SJSA1 (cell line): ENCODE data around the gene XAF1. TPM values are rescaled to one million over a fixed set of nuclear protein-coding genes. Genes with fewer than 3 reads are reported as not detected.
A peak's percentile ranks its signal among the peaks of the same experiment; 100 is the strongest.
"Not testable (repeated sequence)": the region's sequence is repeated elsewhere in the genome, so short reads cannot be mapped to it uniquely, and the experiment has no call there.

ENCODE experiments used
- DNase-seq, 2 experiments: peaks; one replicate each; pipeline ENCODE4 v3.0.0-alpha.2; 2015 to 2020; ENCODE audit warnings: low spot score in 2 of 2, low read depth in 1 of 2
- H3K27ac ChIP-seq: fragments of 250-450 bp; sonication (Bioruptor Pico); 2 replicates; pipeline ENCODE4 v1.5.1; 2020; ENCODE audit warnings: mild to moderate bottlenecking, moderate library complexity
- H3K27me3 ChIP-seq: fragments of 250-450 bp; sonication (Bioruptor Pico); replicated peaks from 2 replicates; pipeline ENCODE4 v1.5.1; 2020; ENCODE audit warnings: mild to moderate bottlenecking, moderate library complexity
- H3K36me3 ChIP-seq: fragments of 250-450 bp; sonication (Bioruptor Pico); 2 replicates; pipeline ENCODE4 v1.5.1; 2020; ENCODE audit warnings: mild to moderate bottlenecking
- H3K4me1 ChIP-seq: fragments of 250-450 bp; sonication (Bioruptor Pico); replicated peaks from 2 replicates; pipeline ENCODE4 v1.6.1; 2021; ENCODE audit warnings: mild to moderate bottlenecking
- H3K4me3 ChIP-seq: fragments of 250-450 bp; sonication (Bioruptor Pico); 2 replicates; pipeline ENCODE4 v1.5.1; 2020; ENCODE audit warnings: mild to moderate bottlenecking
- H3K9me3 ChIP-seq: fragments of 250-450 bp; sonication (Bioruptor Pico); replicated peaks from 2 replicates; pipeline ENCODE4 v1.5.1; 2020; ENCODE audit warnings: mild to moderate bottlenecking
- total RNA-seq: library from RNA; depleted of rRNA; stranded (reverse); fragments of >200 nt; shearing (Covaris generic); gene quantifications from 2 replicates; pipeline ENCODE4 v1.2.3, GENCODE V29; 2014; rRNA removed

Gene XAF1
- total RNA-seq, 1 experiment from 2014 or later: 13.4 TPM

DNA sequence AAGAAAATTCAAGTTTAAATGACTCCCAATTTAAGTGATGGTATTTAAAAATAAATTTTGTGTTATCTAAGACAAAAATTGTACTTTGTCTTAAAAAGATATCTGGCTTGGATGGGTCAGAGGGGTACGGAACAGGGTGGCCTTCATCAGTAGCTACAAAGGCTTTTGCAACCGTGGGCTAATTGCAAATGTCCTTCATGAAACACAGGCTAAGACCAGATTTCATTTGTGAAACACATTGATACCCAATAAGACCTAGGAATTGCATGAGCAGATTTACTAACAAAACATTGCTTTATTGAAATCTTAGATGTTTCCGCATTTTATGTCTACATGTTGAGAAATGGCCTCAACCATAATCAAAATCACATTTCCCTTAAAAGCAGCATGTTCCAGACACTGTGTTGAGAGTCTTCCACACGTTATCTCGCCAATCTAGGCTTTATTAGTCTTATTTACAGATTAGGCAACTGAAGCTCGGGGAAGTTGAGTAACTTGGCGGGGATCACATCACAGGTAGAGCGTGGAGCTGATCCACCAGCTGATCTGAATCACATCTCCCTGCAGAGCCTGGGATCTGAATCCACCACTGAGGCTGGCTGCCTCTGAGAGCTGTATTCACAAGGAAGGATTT lies 42.0 kb downstream of the XAF1 start:
- Histone ChIP-seq H3K4me3 (no peak overlapping the region), H3K36me3 (no peaks in the 10 kb centered on the region), H3K27me3 (no peaks in the 10 kb centered on the region), H3K9me3 (no peaks in the 10 kb centered on the region), H3K4me1 (peaks cover 5% of the 10 kb centered on the region; the same call in 1 of the 2 replicates), H3K27ac (no peak overlapping the region)
- no peak for DNase-seq

DNA sequence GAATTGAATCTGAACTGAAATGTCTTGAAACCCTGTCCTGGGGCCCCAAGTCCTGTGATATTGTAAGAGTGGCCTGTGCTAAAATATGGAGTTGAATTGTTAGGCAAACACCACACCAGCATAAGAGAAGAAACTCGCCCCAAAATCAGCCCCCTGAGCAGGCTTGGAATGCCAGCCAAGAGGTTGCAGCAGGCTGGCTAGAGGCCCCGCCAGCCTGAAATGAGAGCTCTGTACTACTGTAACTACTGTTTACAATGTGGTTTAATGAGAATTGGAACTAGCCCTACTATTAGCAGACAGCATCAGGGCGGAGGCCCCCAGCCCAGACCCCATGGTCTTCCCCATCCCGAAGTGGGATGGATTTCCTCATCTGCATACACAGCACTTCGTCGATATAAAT lies 43.9 kb downstream of the XAF1 start:
- no peak for DNase-seq
- no peaks in the 10 kb centered on the region for H3K9me3 ChIP-seq
- no peak overlapping the region for H3K4me3 ChIP-seq
- H3K27ac ChIP-seq: no peak overlapping the region
- H3K4me1 ChIP-seq: peaks cover 5% of the 10 kb centered on the region; the same call in 1 of the 2 replicates
- no peaks in the 10 kb centered on the region for H3K27me3 ChIP-seq
- H3K36me3 ChIP-seq: no peaks in the 10 kb centered on the region

DNA sequence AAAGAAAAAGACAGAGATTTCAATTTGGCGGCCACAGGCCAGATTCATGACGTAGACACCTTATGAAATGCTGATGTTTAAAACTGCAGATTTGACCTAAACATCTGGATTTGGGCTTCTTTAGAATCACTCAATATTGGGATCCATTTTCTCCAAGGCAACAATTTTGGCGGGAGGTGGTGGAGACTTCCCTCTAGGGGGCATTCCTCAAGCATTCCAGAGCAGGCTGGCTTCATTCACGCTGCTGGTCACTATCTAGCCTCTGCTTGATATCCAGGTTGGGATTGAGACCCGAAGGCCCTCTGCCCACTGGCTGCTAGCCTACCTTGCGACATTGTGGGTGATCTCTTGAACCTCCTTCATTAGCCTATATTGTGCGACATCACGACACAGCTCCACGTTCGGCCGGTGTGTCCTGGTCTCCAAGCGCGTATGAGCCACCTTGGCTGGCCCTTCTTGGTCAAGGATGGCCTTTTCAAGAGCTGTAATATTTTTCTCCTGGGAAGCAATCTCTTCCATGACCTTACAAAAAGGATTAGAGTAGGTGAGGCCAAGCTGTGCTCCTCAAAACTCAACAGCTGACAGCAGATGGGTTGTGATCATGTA lies 44.7 kb downstream of the XAF1 start:
- H3K36me3 ChIP-seq: no peaks in the 10 kb centered on the region
- H3K27me3 ChIP-seq: no peaks in the 10 kb centered on the region
- H3K4me1 ChIP-seq: peaks cover 5% of the 10 kb centered on the region; the same call in 1 of the 2 replicates
- H3K4me3 ChIP-seq: no peak overlapping the region
- no peak overlapping the region for H3K27ac ChIP-seq
- H3K9me3 ChIP-seq: no peaks in the 10 kb centered on the region
- DNase-seq: no peak

DNA sequence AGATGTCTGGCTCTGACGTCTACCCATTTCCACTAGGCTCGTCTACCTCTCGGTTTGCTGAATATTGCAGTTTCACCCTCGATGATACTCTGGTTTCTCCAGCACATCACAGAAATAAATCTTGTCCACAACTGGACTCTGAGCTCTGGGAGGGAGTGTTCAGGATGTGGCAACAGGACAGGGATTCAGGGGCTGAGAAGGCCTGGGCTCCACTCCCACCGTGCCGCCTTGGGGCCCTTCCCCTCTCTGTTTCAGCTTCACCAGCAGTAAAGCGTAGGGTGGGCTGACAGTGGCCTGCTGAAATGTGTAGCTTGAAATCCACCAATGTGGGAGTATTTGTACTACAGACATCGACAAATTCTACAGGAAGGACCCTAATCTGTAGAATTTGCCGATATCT lies 55.7 kb downstream of the XAF1 start:
- H3K27me3 ChIP-seq: 0 out of 2 replicates have a peak, but pooled peaks cover 6% of the 10 kb centered on the region
- no peaks in the 10 kb centered on the region for H3K9me3 ChIP-seq
- no peak overlapping the region for H3K27ac ChIP-seq
- H3K36me3 ChIP-seq: no peaks in the 10 kb centered on the region
- H3K4me1 ChIP-seq: no peaks in the 10 kb centered on the region
- DNase-seq: no peak
- H3K4me3 ChIP-seq: no peak overlapping the region

DNA sequence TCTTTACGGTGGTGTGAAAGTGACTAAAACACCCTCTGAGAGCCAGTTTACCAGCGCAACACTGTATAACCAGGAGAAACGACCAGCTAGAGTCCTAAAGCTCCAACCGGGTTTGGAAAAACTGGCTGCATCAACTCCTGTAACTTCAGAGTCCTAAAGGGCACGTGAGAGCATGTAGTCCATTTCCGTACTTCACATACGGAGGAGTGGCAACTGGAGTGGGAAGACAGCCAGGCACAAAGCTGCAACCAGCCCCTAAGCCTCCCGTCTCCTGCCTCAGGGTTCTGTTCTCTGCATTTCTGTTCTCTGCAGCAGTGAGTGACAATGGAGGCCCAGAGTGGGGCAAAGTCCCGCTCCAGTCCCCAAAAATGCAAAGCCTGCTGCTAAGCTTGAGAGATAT lies 56.4 kb downstream of the XAF1 start:
- no peaks in the 10 kb centered on the region for H3K9me3 ChIP-seq
- no peaks in the 10 kb centered on the region for H3K36me3 ChIP-seq
- DNase-seq: no peak

DNA sequence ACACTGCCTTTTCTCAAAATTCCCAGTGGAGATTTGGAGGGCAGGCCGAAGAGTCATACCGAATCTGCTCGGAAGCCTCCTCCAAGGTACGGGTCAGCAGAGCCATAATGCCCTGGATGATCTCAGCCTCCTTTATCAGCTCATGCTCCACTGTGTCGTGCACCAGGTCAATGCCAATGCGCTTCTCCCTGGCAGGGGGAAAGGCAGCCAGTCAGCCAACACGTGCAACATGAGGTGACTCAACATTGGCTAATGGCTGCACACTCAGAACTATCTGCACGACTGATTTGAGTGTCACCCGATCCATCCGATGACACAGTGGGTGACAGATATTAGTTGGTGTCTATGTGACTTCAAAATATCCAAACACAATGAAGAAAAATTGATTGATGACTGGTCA lies 59.9 kb downstream of the XAF1 start:
- H3K4me3 ChIP-seq: no peak overlapping the region
- no peaks in the 10 kb centered on the region for H3K36me3 ChIP-seq
- DNase-seq: no peak
- H3K9me3 ChIP-seq: no peaks in the 10 kb centered on the region
- no peaks in the 10 kb centered on the region for H3K4me1 ChIP-seq
- H3K27me3 ChIP-seq: no peaks in the 10 kb centered on the region
- no peak overlapping the region for H3K27ac ChIP-seq

More for the DNA sequence above, 56.4 kb downstream of the XAF1 start:
- no peak overlapping the region for H3K4me3 ChIP-seq
- 0 out of 2 replicates have a peak, but pooled peaks cover 6% of the 10 kb centered on the region for H3K27me3 ChIP-seq
- no peak overlapping the region for H3K27ac ChIP-seq
- H3K4me1 ChIP-seq: no peaks in the 10 kb centered on the region

DNA sequence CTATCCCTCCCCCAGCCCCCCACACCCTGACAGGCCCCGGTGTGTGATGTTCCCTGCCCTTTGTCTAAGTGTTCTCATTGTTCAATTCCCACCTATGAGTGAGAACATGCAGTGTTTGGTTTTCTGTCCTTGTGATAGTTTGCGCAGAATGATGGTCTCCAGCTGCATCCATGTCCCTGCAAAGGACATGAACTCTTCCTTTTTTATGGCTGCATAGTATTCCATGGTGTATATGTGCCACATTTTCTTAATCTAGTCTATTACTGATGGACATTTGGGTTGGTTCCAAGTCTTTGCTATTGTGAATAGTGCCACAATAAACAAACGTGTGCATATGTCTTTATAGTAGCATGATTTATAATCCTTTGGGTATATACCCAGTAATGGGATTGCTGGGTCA lies 60.5 kb downstream of the XAF1 start:
- H3K4me3 ChIP-seq, H3K27me3 ChIP-seq, H3K9me3 ChIP-seq, H3K4me1 ChIP-seq, H3K36me3 ChIP-seq, DNase-seq, H3K27ac ChIP-seq: not testable (repeated sequence)

DNA sequence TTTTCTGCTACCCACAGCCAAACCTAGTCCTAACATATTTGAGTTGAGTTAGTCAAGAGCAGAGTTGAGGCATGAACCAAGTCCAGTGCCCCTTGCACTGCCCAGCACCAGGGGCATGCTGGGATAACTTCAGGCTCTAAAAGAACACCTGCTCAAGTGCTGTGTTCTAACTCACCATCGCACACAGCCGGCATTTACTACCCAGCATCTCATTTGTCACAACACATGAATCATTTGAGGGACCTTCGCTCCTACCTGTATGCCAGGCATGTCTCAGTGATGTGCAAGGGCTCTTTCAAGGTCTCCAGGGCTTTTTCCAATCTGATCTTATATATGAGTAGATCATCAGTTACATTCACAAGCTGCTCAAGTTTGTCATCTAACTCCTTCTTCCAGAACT lies 63.1 kb downstream of the XAF1 start:
- Histone ChIP-seq H3K36me3 (no peaks in the 10 kb centered on the region), H3K27me3 (no peaks in the 10 kb centered on the region), H3K4me3 (no peak overlapping the region), H3K4me1 (peaks cover 12% of the 10 kb centered on the region), H3K9me3 (no peaks in the 10 kb centered on the region), H3K27ac (no peak overlapping the region)
- no peak for DNase-seq

DNA sequence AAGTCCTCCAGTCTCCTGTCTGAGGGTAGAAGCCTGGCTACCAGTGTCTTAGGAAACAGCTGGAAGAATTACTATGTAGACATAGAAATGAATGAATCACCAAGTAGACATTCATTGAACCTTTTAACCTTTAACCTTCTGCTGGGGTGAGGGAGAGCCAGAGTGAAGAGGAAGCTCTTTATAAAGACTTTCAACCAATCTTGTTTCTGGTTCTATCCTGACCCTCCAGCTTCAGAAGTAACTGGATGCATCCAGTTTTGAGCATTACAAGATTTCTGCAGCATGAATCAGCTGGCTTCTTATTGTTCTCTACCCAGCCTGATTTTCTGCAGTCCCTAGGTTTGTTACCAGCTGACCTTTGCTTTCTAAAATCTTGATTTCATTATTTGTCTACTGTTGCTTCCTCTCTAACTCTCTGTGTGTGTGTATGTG lies 67.2 kb downstream of the XAF1 start:
- Histone ChIP-seq H3K27me3 (no peaks in the 10 kb centered on the region), H3K27ac (peak overlapping the region; percentile 61), H3K4me1 (peaks cover 12% of the 10 kb centered on the region), H3K4me3 (no peak overlapping the region), H3K9me3 (no peaks in the 10 kb centered on the region), H3K36me3 (no peaks in the 10 kb centered on the region)
- DNase-seq: peak in 1 of 2 experiments; percentile 65

Other genes with a start within 250 kb of the XAF1 start
- gene PITPNM3, start 199.5 kb upstream of the XAF1 start, total RNA-seq: 6.0 and 8.6 TPM in 2 replicates
- gene KIAA0753, start 115.3 kb upstream of the XAF1 start, total RNA-seq: 10.0 and 14.7 TPM in 2 replicates
- gene TXNDC17, start 115.0 kb upstream of the XAF1 start, total RNA-seq: 226 and 331 TPM in 2 replicates
- 12.8 and 47.9 TPM in 2 replicates for gene MED31, start 104.4 kb upstream of the XAF1 start, total RNA-seq
- 0.84 and 0.88 TPM in 2 replicates for gene C17orf100, start 104.3 kb upstream of the XAF1 start, total RNA-seq
- gene SLC13A5, start 42.7 kb upstream of the XAF1 start, total RNA-seq: not detected in 2 replicates
- gene FBXO39, start 20.2 kb downstream of the XAF1 start, total RNA-seq: 0.87 TPM in 1 of 2 replicates, not detected in the other
- gene TEKT1, start 75.7 kb downstream of the XAF1 start, total RNA-seq: 0.03 TPM in 1 of 2 replicates, not detected in the other
- gene ALOX12, start 240.0 kb downstream of the XAF1 start, total RNA-seq: not detected in 2 replicates